Testis (tissue), 2 donors: Measurements from ENCODE around the gene SORCS3.

Experiments used
- CTCF ChIP-seq, 3 experiments: fragments of 450-650 bp in 2 of 3; fragments of 200-600 bp in 1 of 3; sonication (generic) in 1 of 3; IDR thresholded peaks; one replicate each; pipeline ENCODE4 v1.5.1; 2016 to 2019; ENCODE audit warnings: antibody characterized with exemption in 3 of 3, mild to moderate bottlenecking in 2 of 3, moderate library complexity in 1 of 3
- POLR2A ChIP-seq: fragments of 450-650 bp; IDR thresholded peaks from one replicate; pipeline ENCODE4 v1.6.1; 2017; ENCODE audit warnings: antibody characterized with exemption, mild to moderate bottlenecking, moderate library complexity

GRCh38 chr10:104875561-104875960 is 234.5 kb downstream of the SORCS3 start:
- TF ChIP-seq CTCF (IDR thresholded peaks at IDR 0.05), result no peak
- no peak for TF ChIP-seq POLR2A
